MM.1S (cell line): ENCODE measurements around the gene RNU1-1.
"Not testable (repeated sequence)": the region's sequence is repeated elsewhere in the genome, so short reads cannot be mapped to it uniquely, and the experiment has no call there.

Experiments
- DNase-seq: peaks from one replicate; pipeline ENCODE4 v3.0.0-alpha.2; 2015
- H2AFZ ChIP-seq: fragments of 300-600 bp; sonication (generic); 2 replicates; pipeline ENCODE4 v1.6.0; 2016; ENCODE audit warnings: antibody characterized with exemption, low read length
- H3F3A ChIP-seq: fragments of 300-600 bp; sonication (generic); 2 replicates; pipeline ENCODE4 v1.6.1; 2016; ENCODE audit warnings: mild to moderate bottlenecking, antibody characterized with exemption, low read length, moderate library complexity, mixed read lengths; ENCODE audit not compliant: insufficient read depth
- H3K27ac ChIP-seq: fragments of 300-600 bp; sonication (generic); 2 replicates; pipeline ENCODE4 v1.5.1; 2016; ENCODE audit warnings: mild to moderate bottlenecking, low read length
- H3K27me3 ChIP-seq: fragments of 300-600 bp; sonication (generic); replicated peaks from 2 replicates; pipeline ENCODE4 v1.6.0; 2016; ENCODE audit warnings: low read length; ENCODE audit not compliant: insufficient read depth
- H3K36me3 ChIP-seq: fragments of 300-600 bp; sonication (generic); replicated peaks from 2 replicates; pipeline ENCODE4 v1.6.1; 2016; ENCODE audit warnings: mild to moderate bottlenecking, low read length, mixed read lengths; ENCODE audit not compliant: insufficient read depth
- H3K4me1 ChIP-seq: fragments of 300-600 bp; sonication (generic); 2 replicates; pipeline ENCODE4 v1.6.1; 2016; ENCODE audit warnings: low read length, mixed read lengths
- H3K4me2 ChIP-seq: fragments of 300-600 bp; sonication (generic); 2 replicates; pipeline ENCODE4 v1.6.0; 2016; ENCODE audit warnings: low read depth, low read length
- H3K4me3 ChIP-seq: fragments of 300-600 bp; sonication (generic); 2 replicates; pipeline ENCODE4 v1.5.1; 2016; ENCODE audit warnings: low read length, mixed read lengths
- H3K79me2 ChIP-seq: fragments of 300-600 bp; sonication (generic); 2 replicates; pipeline ENCODE4 v1.6.1; 2016; ENCODE audit warnings: mixed run types, low read length, mixed read lengths
- H3K9ac ChIP-seq: fragments of 300-600 bp; sonication (generic); 2 replicates; pipeline ENCODE4 v1.6.1; 2016; ENCODE audit warnings: low read length, mixed read lengths
- H3K9me2 ChIP-seq: fragments of 300-600 bp; sonication (generic); replicated peaks from 2 replicates; pipeline ENCODE4 v1.6.1; 2016; ENCODE audit warnings: mild to moderate bottlenecking, low read length, mixed read lengths; ENCODE audit not compliant: insufficient read depth
- H3K9me3 ChIP-seq: fragments of 300-600 bp; sonication (generic); replicated peaks from 2 replicates; pipeline ENCODE4 v1.6.1; 2016; ENCODE audit warnings: mild to moderate bottlenecking, low read length, mixed read lengths; ENCODE audit not compliant: insufficient read depth
- H4K20me1 ChIP-seq: fragments of 300-600 bp; sonication (generic); 2 replicates; pipeline ENCODE4 v1.6.1; 2016; ENCODE audit warnings: mild to moderate bottlenecking, low read length, moderate library complexity, mixed read lengths; ENCODE audit not compliant: insufficient read depth

RNU1-1 gene

DNA sequence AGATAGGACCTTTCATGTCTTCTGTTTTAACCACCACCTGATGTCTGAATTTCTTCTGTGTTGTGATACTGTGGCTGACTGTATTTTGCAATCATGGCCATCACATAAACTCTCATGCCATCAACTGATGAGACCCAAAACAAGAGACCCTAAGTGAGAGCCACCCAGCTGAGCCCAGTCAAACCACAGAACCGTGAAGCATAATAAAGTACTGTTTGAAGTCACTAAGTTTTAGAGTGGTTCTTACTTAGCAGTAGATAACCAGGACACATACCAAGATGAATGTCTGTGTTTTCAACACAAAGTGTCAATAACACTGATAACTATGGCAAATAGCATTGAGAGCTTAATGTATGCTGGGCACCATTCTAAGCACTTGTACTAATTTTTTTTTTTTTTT is 35.5 kb upstream of the RNU1-1 start:
- DNase-seq, H2AFZ ChIP-seq: not testable (repeated sequence)

DNA sequence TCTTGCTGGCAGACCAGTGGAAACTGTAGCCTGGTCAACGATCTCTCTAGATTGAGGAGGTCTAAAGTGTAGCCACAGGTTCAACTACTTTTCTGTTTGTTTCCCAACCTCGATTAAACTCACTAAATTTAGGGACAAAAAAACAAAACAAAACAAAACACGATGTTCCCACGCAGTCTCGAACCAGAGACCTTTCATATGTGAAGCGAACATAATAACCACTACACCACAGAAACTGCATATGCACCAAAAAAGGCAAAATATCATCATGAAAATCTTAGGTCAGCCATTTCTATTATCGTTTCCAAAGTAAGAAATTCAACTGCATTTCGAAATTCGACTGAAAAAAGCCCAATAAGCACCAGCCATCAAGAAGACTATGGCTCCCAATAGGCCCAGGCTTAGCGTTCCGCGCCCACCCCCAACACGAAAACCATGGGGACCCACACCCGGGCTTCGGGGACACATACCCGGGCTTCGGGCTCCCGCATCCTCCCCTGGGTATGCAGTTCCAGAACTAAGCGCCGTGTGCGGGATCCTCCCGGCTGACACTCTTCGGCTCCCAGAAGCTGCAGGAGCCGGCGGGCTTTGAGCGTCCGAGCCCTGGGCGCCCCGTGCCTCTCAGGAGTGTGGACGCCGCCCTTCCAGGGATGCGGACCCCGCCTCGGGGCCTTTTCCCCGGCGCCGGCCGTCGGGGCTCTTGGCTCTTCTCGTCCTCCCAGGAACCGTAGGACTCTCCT is 33.6 kb upstream of the RNU1-1 start:
- H2AFZ ChIP-seq, H3K9me3 ChIP-seq, H3K4me1 ChIP-seq, H3K79me2 ChIP-seq, H3K27ac ChIP-seq, H3F3A ChIP-seq, H3K9ac ChIP-seq, H4K20me1 ChIP-seq, H3K27me3 ChIP-seq, H3K4me2 ChIP-seq, H3K36me3 ChIP-seq, H3K4me3 ChIP-seq, DNase-seq, H3K9me2 ChIP-seq: not testable (repeated sequence)

More for the DNA sequence above, 35.5 kb upstream of the RNU1-1 start:
- H3F3A ChIP-seq, H3K4me3 ChIP-seq, H3K36me3 ChIP-seq, H3K4me2 ChIP-seq, H3K27me3 ChIP-seq, H3K9me2 ChIP-seq, H3K9me3 ChIP-seq, H3K27ac ChIP-seq, H3K4me1 ChIP-seq, H3K9ac ChIP-seq, H4K20me1 ChIP-seq, H3K79me2 ChIP-seq: not testable (repeated sequence)

DNA sequence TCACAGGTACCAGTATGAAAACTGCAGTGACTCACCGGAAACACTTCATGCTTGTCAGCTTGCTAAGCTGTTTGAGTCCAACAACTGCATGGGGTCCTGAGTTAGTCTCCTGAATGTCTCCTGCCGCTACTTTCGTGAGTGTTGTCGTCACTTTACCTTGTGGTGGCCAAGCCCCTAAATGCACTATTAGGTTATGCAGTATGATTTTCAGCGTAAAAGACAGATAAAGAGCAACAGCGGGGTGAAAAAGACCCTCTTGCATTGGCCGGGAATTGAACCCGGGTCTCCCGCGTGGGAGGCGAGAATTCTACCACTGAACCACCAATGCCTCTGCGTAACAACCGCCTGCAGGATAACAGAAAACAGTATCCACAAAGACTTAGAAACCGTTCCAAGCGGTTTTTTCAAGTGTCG is 31.6 kb upstream of the RNU1-1 start:
- H3K27ac ChIP-seq, H3K4me3 ChIP-seq, H3K9me2 ChIP-seq, H3K9me3 ChIP-seq, H3K27me3 ChIP-seq, H3K4me2 ChIP-seq, H2AFZ ChIP-seq, H3K36me3 ChIP-seq, H3K9ac ChIP-seq, H3K4me1 ChIP-seq, H3F3A ChIP-seq, H4K20me1 ChIP-seq, DNase-seq, H3K79me2 ChIP-seq: not testable (repeated sequence)

DNA sequence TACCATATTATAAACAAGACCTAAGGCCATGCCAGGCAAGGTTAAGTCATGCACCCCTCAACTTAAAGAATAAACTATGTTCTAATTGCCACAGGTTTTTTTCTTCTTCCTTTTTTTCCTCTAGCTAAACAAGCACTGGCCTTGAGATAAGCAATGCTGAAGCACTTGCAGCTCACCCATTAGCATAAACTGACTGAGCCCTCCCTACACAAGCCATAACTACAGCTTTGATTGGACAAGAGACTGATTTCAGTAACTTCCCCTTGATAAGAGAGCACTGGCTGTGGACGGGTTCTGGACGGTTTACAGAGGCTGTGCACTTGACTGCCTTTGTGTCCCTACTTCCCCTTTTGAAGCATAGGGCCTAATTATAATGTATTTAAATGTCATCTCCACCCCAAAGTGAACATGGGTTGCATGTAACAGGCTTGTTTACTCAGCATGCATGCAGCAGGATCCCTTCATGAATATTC is 26.4 kb upstream of the RNU1-1 start:
- not testable (repeated sequence) for DNase-seq, H4K20me1 ChIP-seq, H3K79me2 ChIP-seq, H3K36me3 ChIP-seq, H3K4me1 ChIP-seq, H3K9me3 ChIP-seq, H3K9me2 ChIP-seq, H3K27ac ChIP-seq, H3F3A ChIP-seq, H3K9ac ChIP-seq, H3K4me3 ChIP-seq, H2AFZ ChIP-seq, H3K4me2 ChIP-seq, H3K27me3 ChIP-seq

DNA sequence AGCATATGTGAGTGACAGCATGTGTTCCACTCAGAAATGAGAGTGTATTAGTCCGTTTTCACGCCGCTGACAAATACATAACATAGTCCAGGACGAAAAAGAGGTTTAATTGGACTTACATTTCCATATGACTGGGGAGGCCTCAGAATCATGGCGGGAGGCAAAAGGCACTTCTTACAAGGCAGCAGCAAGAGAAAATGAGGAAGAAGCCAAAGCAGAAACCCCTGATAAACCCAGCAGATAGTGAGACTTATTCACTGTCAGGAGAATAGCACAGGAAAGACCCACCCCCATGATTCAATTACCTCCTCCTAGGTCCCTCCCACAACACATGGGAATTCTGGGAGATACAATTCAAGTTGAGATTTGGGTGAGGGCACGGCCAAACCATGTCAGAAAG is 23.4 kb upstream of the RNU1-1 start:
- not testable (repeated sequence) for H3K9me2 ChIP-seq, H3K79me2 ChIP-seq, H3F3A ChIP-seq, H4K20me1 ChIP-seq, H3K9ac ChIP-seq, H3K27me3 ChIP-seq, H3K27ac ChIP-seq, DNase-seq, H3K4me1 ChIP-seq, H3K9me3 ChIP-seq, H2AFZ ChIP-seq, H3K36me3 ChIP-seq, H3K4me2 ChIP-seq, H3K4me3 ChIP-seq

DNA sequence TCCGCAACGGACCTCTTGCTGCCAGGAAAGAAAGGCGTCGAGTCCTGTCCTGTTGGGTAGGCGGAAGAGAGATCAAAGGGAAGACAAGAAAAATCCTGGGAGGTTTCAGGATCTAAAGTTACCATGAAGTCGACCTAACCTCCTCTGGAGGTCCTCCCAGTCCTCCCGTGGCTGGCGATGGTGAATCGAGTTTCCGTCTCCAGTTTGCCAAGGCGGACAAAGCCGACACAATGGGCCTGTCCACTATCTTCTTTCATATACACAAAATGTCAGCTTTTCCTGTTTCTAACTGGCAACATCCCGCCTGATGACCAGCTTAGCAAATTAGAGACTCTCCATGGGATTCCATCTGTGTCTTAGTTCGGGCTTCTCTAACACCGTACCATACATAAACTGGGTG is 22.7 kb upstream of the RNU1-1 start:
- H3K36me3 ChIP-seq, H2AFZ ChIP-seq, H3K4me2 ChIP-seq: not testable (repeated sequence)

GRCh38 chr1:16535898-16536297 is 21.8 kb upstream of the RNU1-1 start:
- H3K4me2 ChIP-seq = not testable (repeated sequence)

More for the DNA sequence above, 22.7 kb upstream of the RNU1-1 start:
- H3K4me1 ChIP-seq, H3K27ac ChIP-seq, H3K27me3 ChIP-seq, H3K4me3 ChIP-seq, H3K79me2 ChIP-seq, H3K9me3 ChIP-seq, H3F3A ChIP-seq, H3K9me2 ChIP-seq, DNase-seq, H4K20me1 ChIP-seq, H3K9ac ChIP-seq: not testable (repeated sequence)

DNA sequence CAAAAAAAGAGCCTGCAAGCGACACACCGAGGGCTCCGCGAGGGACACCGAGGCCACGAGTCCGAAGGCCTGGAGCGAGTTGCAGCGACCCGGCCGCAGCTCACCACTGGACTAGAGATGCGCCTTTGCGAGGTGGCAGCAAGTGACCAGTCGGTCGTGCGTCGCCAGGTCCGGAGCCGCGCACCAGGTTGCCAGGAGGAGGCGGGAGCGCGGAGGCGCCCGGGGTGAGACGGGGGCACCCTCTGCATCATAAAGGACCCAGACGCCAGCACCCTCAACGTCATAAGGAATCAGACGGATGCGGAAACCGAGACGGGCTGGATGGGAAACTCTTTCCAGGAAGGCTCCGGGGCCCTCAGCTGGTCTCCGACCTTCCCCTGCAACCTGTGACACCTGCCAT is 21.4 kb upstream of the RNU1-1 start:
- H3K4me3 ChIP-seq = not testable (repeated sequence)

More at GRCh38 chr1:16535898-16536297, 21.8 kb upstream of the RNU1-1 start:
- not testable (repeated sequence) for H3K9me2 ChIP-seq, H3K79me2 ChIP-seq, H4K20me1 ChIP-seq, H3F3A ChIP-seq, DNase-seq, H3K4me3 ChIP-seq, H3K9ac ChIP-seq, H2AFZ ChIP-seq, H3K4me1 ChIP-seq, H3K36me3 ChIP-seq, H3K9me3 ChIP-seq, H3K27ac ChIP-seq
- peaks cover 15% of the 10 kb centered on the region for H3K27me3 ChIP-seq

More for the DNA sequence above, 21.4 kb upstream of the RNU1-1 start:
- not testable (repeated sequence) for H3K4me1 ChIP-seq, H3K9me2 ChIP-seq, H3K27ac ChIP-seq, H3K9ac ChIP-seq, DNase-seq, H3K79me2 ChIP-seq, H3K4me2 ChIP-seq, H3K36me3 ChIP-seq, H3K9me3 ChIP-seq, H4K20me1 ChIP-seq, H2AFZ ChIP-seq, H3F3A ChIP-seq
- peaks cover 15% of the 10 kb centered on the region for H3K27me3 ChIP-seq
